Stomach (tissue), 4 donors: ENCODE data around the gene CXCR5.

ENCODE experiments used
- CTCF ChIP-seq, 7 experiments: fragments of 450-650 bp in 4 of 7; fragments of 200-600 bp in 3 of 7; sonication (generic) in 3 of 7; IDR thresholded peaks; one replicate each; pipeline ENCODE4 v1.5.1; 2016 to 2019; ENCODE audit warnings: antibody characterized with exemption in 7 of 7, control low read depth in 2 of 7, mild to moderate bottlenecking in 1 of 7
- POLR2A ChIP-seq, 4 donors: fragments of 450-650 bp; IDR thresholded peaks; one replicate each; pipeline ENCODE4 v1.6.1; 2016; ENCODE audit warnings: antibody characterized with exemption in 4 of 4, control low read depth in 2 of 4, mild to moderate bottlenecking in 1 of 4, moderate library complexity in 1 of 4

DNA sequence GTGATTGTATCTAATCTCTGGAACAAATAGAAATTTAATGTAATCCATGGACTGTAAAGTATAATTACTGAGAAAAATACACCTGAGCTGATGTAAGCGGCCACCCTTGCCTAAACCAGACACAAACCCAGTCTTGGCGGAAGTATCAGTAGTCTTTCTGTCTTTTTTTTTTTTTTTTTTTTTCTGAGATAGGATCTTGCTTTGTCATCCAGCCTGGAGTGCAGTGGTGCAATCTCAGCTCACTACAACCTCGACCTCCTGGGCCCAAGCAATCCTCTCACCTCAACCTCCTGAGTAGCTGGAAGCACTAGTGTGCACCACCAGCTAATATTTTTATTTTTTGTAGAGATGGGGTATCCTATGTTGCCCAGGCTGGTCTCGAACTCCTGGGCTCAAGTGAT, 5.5 kb upstream of the CXCR5 start:
- no peak for TF ChIP-seq CTCF (IDR thresholded peaks at IDR 0.05)
- TF ChIP-seq POLR2A (IDR thresholded peaks at IDR 0.05), result no peak
